Measurements from ENCODE around the gene GPC6.

Gene GPC6

GRCh38 chr13:93499991-93500390, 273.4 kb downstream of the GPC6 start:
- no peak overlapping the region for H3K4me3 ChIP-seq (ENCODE audit: low read depth, low read length)
- no peak for DNase-seq (ENCODE audit: low read depth)
- TF ChIP-seq POLR2A (IDR thresholded peaks at IDR 0.05; ENCODE audit: extremely low read depth, insufficient read length), result no peak
- TF ChIP-seq, protein P1, sequence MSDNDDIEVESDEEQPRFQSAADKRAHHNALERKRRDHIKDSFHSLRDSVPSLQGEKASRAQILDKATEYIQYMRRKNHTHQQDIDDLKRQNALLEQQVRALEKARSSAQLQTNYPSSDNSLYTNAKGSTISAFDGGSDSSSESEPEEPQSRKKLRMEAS (IDR thresholded peaks at IDR 0.05; ENCODE audit: low read depth, low read length), result no peak
- TF ChIP-seq MYC (IDR thresholded peaks at IDR 0.05; ENCODE audit: low read depth, low read length), result no peak
- TF ChIP-seq, protein P2, sequence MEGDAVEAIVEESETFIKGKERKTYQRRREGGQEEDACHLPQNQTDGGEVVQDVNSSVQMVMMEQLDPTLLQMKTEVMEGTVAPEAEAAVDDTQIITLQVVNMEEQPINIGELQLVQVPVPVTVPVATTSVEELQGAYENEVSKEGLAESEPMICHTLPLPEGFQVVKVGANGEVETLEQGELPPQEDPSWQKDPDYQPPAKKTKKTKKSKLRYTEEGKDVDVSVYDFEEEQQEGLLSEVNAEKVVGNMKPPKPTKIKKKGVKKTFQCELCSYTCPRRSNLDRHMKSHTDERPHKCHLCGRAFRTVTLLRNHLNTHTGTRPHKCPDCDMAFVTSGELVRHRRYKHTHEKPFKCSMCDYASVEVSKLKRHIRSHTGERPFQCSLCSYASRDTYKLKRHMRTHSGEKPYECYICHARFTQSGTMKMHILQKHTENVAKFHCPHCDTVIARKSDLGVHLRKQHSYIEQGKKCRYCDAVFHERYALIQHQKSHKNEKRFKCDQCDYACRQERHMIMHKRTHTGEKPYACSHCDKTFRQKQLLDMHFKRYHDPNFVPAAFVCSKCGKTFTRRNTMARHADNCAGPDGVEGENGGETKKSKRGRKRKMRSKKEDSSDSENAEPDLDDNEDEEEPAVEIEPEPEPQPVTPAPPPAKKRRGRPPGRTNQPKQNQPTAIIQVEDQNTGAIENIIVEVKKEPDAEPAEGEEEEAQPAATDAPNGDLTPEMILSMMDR (IDR thresholded peaks at IDR 0.05; ENCODE audit: low read depth, low read length), result no peak

- TF ChIP-seq, protein P2 (IDR thresholded peaks at IDR 0.05; ENCODE audit: low read depth, low read length), result no peak
- TF ChIP-seq, protein P1 (IDR thresholded peaks at IDR 0.05; ENCODE audit: low read depth, low read length), result no peak
- TF ChIP-seq MYC (IDR thresholded peaks at IDR 0.05; ENCODE audit: low read depth, low read length) (no peak), POLR2A (IDR thresholded peaks at IDR 0.05; ENCODE audit: extremely low read depth, insufficient read length) (no peak)
- H3K4me3 ChIP-seq (ENCODE audit: low read depth, low read length), result no peak overlapping the region
- no peak for DNase-seq (ENCODE audit: low read depth)
These were observed 275.5 kb downstream of the GPC6 start for GRCh38 chr13:93502071-93502470.

DNA sequence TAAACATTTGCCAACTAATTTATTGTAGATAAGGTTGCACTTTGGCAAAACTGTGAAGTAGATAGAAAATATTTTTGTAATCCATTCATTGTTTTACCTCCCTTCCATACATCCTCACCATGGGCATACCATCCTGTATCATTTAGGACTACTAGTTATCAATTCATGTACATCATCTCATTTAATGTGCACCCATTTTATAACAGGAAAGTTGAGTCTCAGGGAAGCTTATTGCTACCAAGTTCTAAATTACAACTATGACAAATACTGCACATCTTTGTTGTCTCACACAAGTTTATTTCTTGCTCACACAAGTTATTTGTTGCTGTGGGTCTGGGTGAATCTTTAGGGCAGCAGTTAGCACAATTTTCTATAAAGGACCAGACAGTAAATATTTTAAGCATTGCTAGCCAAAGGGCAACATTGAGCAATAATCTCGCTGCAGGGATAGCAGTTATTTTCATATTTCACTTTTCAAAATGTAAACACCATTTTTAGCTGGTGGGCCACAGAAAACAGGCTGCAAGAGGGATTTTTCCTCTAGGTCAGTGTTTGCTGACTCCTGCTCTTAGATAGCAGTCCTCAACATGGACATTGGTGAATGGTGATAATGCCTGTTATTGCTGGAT, 276.5 kb downstream of the GPC6 start:
- no peak for TF ChIP-seq POLR2A (IDR thresholded peaks at IDR 0.05; ENCODE audit: extremely low read depth, insufficient read length)
- TF ChIP-seq, protein P2 (IDR thresholded peaks at IDR 0.05; ENCODE audit: low read depth, low read length), result no peak
- TF ChIP-seq MYC (IDR thresholded peaks at IDR 0.05; ENCODE audit: low read depth, low read length), result no peak
- TF ChIP-seq, protein P1 (IDR thresholded peaks at IDR 0.05; ENCODE audit: low read depth, low read length), result no peak
- DNase-seq (ENCODE audit: low read depth), result no peak
- no peak overlapping the region for H3K4me3 ChIP-seq (ENCODE audit: low read depth, low read length)

- H3K4me3 ChIP-seq (ENCODE audit: low read depth, low read length), result no peak overlapping the region
- no peak for TF ChIP-seq POLR2A (IDR thresholded peaks at IDR 0.05; ENCODE audit: extremely low read depth, insufficient read length)
- TF ChIP-seq, protein P1 (IDR thresholded peaks at IDR 0.05; ENCODE audit: low read depth, low read length), result no peak
- TF ChIP-seq, protein P2 (IDR thresholded peaks at IDR 0.05; ENCODE audit: low read depth, low read length), result no peak
- no peak for TF ChIP-seq MYC (IDR thresholded peaks at IDR 0.05; ENCODE audit: low read depth, low read length)
- no peak for DNase-seq (ENCODE audit: low read depth)
These were observed 278.7 kb downstream of the GPC6 start for GRCh38 chr13:93505104-93505952.

- TF ChIP-seq, protein P2 (IDR thresholded peaks at IDR 0.05; ENCODE audit: low read depth, low read length), result no peak
- TF ChIP-seq, protein P1 (IDR thresholded peaks at IDR 0.05; ENCODE audit: low read depth, low read length), result no peak
- no peak overlapping the region for H3K4me3 ChIP-seq (ENCODE audit: low read depth, low read length)
- no peak for DNase-seq (ENCODE audit: low read depth)
These were observed 284.4 kb downstream of the GPC6 start for GRCh38 chr13:93511011-93511410.

All from NB4 (cell line).